NB4 (cell line): Measurements from ENCODE around the gene SLC34A1.

Experiments used
- CTCF ChIP-seq: IDR thresholded peaks from one replicate; pipeline ENCODE4 v1.5.1; 2012; ENCODE audit warnings: low read depth, low read length
- MAX ChIP-seq: IDR thresholded peaks from 2 replicates; pipeline ENCODE4 v1.6.1; 2011; ENCODE audit warnings: low read depth, low read length

GRCh38 chr5:177435847-177436536, 51.8 kb downstream of the SLC34A1 start:
- TF ChIP-seq MAX (no peak), CTCF (no peak)
